ENCODE measurements around the gene AGAP3.

AGAP3 gene

DNA sequence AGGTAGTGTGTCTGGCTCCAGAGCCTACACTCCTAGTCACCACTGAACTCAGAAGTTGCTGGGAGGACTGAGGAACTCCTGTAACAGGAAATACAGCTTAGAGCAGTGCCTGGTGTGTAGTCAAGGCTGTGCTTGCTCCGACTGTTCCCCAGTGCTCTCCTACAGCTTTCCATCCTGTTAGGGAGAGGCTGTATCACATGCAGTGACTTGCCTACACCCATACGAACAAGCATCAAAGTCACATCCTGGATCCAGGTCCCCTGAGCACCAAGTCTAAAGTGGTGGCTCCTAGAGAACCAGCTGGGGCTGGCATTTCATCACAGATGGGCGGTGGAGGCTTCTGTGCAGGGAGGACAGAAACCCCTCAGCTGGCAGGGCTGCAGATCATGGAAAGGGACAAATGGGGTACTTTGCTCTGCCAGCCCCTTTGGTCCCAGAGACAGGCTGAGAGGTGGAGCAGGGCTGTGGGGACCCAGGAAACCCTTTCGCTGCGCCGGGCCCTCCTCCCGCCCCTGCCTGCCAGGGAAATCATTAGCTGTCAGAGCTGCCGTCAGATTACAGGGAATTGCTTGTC, 93.1 kb downstream of the AGAP3 start:
- DNase-seq (ENCODE audit: low read depth) = no peak
- no peak overlapping the region for H3K4me3 ChIP-seq (ENCODE audit: control insufficient read depth, low read depth, low read length)
- TF ChIP-seq, protein P1, sequence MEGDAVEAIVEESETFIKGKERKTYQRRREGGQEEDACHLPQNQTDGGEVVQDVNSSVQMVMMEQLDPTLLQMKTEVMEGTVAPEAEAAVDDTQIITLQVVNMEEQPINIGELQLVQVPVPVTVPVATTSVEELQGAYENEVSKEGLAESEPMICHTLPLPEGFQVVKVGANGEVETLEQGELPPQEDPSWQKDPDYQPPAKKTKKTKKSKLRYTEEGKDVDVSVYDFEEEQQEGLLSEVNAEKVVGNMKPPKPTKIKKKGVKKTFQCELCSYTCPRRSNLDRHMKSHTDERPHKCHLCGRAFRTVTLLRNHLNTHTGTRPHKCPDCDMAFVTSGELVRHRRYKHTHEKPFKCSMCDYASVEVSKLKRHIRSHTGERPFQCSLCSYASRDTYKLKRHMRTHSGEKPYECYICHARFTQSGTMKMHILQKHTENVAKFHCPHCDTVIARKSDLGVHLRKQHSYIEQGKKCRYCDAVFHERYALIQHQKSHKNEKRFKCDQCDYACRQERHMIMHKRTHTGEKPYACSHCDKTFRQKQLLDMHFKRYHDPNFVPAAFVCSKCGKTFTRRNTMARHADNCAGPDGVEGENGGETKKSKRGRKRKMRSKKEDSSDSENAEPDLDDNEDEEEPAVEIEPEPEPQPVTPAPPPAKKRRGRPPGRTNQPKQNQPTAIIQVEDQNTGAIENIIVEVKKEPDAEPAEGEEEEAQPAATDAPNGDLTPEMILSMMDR (conservative IDR thresholded peaks at IDR 0.05; ENCODE audit: control insufficient read depth, insufficient read depth, low read depth, low read length) = no peak

DNA sequence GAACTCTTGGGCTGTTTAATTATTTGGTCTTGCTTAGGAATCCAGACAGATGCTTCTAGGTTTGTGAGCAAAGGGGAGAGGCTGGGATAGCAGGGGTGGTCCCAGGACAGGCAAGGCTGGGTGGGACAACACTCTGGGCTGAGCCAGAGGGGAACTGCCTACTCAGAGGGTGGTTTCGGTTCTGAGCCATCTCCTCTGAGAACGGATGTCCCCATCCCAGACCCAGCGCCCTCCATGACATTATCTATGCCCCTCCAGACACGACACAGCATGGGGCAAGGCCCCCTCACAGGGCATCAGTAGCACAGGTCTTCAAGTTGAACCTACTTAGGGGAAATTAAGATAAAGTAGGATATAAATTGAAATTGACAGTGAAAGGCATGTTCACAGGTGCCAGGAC, 93.7 kb downstream of the AGAP3 start:
- no peak for DNase-seq (ENCODE audit: low read depth)
- no peak overlapping the region for H3K4me3 ChIP-seq (ENCODE audit: control insufficient read depth, low read depth, low read length)
- TF ChIP-seq, protein P1 (conservative IDR thresholded peaks at IDR 0.05; ENCODE audit: control insufficient read depth, insufficient read depth, low read depth, low read length) = no peak

DNA sequence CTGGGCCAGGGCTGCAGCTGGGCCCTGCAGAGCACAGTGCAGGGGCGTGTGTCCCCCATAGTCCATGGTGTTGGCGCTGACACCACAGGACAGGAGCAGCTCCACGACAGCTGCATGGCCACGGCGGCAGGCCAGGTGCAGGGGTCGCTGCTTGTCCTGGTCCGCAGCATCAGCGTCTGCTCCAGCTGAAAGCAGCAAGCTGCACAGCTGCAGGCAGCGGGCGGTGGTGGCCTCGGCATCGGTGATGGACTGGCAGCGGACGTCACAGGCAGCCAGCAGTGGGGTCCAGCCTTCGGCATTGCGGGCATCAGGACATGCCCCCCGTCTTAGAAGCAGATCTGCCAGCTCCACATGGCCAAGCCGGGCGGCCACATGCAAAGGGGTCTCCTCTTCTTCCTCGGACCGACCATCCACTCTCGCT, 94.7 kb downstream of the AGAP3 start:
- H3K4me3 ChIP-seq (ENCODE audit: control insufficient read depth, low read depth, low read length) = no peak overlapping the region
- DNase-seq (ENCODE audit: low read depth) = no peak
- TF ChIP-seq, protein P1 (conservative IDR thresholded peaks at IDR 0.05; ENCODE audit: control insufficient read depth, insufficient read depth, low read depth, low read length) = no peak

- no peak for DNase-seq (ENCODE audit: low read depth)
- TF ChIP-seq, protein P1 (conservative IDR thresholded peaks at IDR 0.05; ENCODE audit: control insufficient read depth, insufficient read depth, low read depth, low read length) = no peak
- H3K4me3 ChIP-seq (ENCODE audit: control insufficient read depth, low read depth, low read length) = no peak overlapping the region
Measured at GRCh38 chr7:151185762-151186639, 99.7 kb downstream of the AGAP3 start.

DNA sequence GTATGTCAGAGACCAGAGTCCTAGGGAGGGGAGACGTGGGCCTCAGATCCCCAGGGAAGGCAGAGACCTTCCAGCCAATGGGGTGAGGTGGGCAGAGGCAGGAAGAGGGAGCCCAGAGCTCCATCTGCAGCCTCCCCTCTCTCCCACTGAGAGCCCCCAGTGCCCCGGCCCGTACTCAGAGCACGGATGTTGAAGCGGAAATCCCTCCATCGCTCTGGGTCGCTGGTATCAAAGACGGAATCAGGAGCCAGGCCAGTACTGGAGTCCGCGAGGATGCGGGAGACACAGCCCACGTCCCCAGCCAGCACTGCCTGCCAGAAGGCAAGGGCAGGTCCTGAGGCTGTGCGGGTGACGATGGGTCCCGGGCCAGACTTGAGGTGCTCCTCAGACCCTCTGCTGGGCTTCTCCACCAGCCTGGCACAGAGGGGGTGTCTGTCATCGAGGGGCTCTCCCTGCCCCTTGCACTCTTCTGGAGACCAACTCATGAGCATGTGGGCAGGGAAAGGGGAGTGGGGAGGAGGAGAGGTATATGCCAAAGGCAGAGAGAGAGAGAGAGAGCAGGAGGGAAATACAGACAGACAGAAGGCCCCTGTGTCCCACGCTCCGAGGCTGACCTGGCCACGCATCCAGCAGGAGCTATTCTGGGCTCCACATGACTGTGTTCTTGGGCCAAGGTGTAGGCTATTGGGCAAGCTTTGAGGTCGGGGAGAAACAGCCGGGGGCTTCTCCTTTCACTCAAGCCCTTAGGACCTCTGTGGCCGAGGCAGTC, 100.5 kb downstream of the AGAP3 start, which contains the start of gene ASB10:
Gene ASB10, minus strand, starts transcription at position 611 of the 769 bp plus-strand sequence. Its CDS starts 120 bp downstream, at position 491.
- DNase-seq (ENCODE audit: low read depth) = no peak
- TF ChIP-seq, protein P1 (conservative IDR thresholded peaks at IDR 0.05; ENCODE audit: control insufficient read depth, insufficient read depth, low read depth, low read length) = no peak
- no peak within 1 kb of the TSS for H3K4me3 ChIP-seq (ENCODE audit: control insufficient read depth, low read depth, low read length)

GRCh38 chr7:151187409-151188251, 101.4 kb downstream of the AGAP3 start:
- TF ChIP-seq, protein P1 (conservative IDR thresholded peaks at IDR 0.05; ENCODE audit: control insufficient read depth, insufficient read depth, low read depth, low read length) = no peak
- H3K4me3 ChIP-seq (ENCODE audit: control insufficient read depth, low read depth, low read length) = no peak overlapping the region
- DNase-seq (ENCODE audit: low read depth) = no peak
